ENCODE results near the gene DGKD. TPM values are rescaled to one million over a fixed set of nuclear protein-coding genes. Genes with fewer than 3 reads are reported as not detected.

DGKD gene
- total RNA-seq, 1 experiment from 2014 or later, result 52.0 TPM

- H4K20me1 ChIP-seq (ENCODE audit: insufficient read depth), result no peaks in the 10 kb centered on the region
- no peak overlapping the region for H2AFZ ChIP-seq (ENCODE audit: low read depth, low read length, poor library complexity, severe bottlenecking)
- RAD21 ChIA-PET (ENCODE audit: low non-redundant PET in 1 of 2, low total read pairs in 2 of 2, uncharacterized antibody in 2 of 2, unreplicated experiment in 2 of 2), result no interaction called here
- no peak overlapping the region for H3K9ac ChIP-seq (ENCODE audit: low read length)
- no peak for DNase-seq (ENCODE audit: low read depth, low spot score)
- TF ChIP-seq SP1 (IDR thresholded peaks at IDR 0.05; ENCODE audit: low read depth), result no peak
- no peak for TF ChIP-seq ATF3 (IDR thresholded peaks at IDR 0.05)
- TF ChIP-seq CEBPB (IDR thresholded peaks at IDR 0.05; ENCODE audit: low read depth), result no peak
- TF ChIP-seq RAD21 (IDR thresholded peaks at IDR 0.05; ENCODE audit: low read depth), result no peak
- no peak for TF ChIP-seq TCF7L2 (IDR thresholded peaks at IDR 0.05; ENCODE audit: borderline replicate concordance, extremely low read depth, insufficient read depth, insufficient read length)
- no peak for TF ChIP-seq FOSL1 (IDR thresholded peaks at IDR 0.05; ENCODE audit: low read depth)
- TF ChIP-seq CBX3 (IDR thresholded peaks at IDR 0.05; ENCODE audit: low read depth), result no peak
- intact Hi-C loops (cut with micrococcal nuclease), result no loop called here
- H3K4me2 ChIP-seq (ENCODE audit: low read length), result no peak overlapping the region
- no peak overlapping the region for H3K27ac ChIP-seq (ENCODE audit: low read depth, low read length)
- no TSS peak for BruUV-seq (replicated peaks)
- ATAC-seq, result no peak
- no peaks in the 10 kb centered on the region for H3K27me3 ChIP-seq (ENCODE audit: insufficient read depth, low read length)
- H3K4me3 ChIP-seq (replicated peaks in 1 of 2; ENCODE audit: low read depth in 1 of 2, low read length in 2 of 2), result no peak overlapping the region
- no peaks in the 10 kb centered on the region for H3K9me3 ChIP-seq (ENCODE audit: control insufficient read depth in 1 of 2, insufficient read depth in 1 of 2, low read depth in 1 of 2, low read length in 2 of 2)
- peaks cover under 1 to 5% of the 10 kb centered on the region in 2 experiments; a peak in 2 of 4 replicates for H3K36me3 ChIP-seq (ENCODE audit: control insufficient read depth in 1 of 2, insufficient read depth in 2 of 2, low read length in 2 of 2)
- POLR2A ChIA-PET, result no interaction called here
- H3K4me1 ChIP-seq (ENCODE audit: control insufficient read depth in 1 of 2, insufficient read depth in 2 of 2, low read length in 2 of 2), result no peaks in the 10 kb centered on the region
- CTCF ChIA-PET, result no interaction called here
- no peaks in the 10 kb centered on the region for H3K79me2 ChIP-seq (ENCODE audit: insufficient read depth, low read length)
- H3K9me2 ChIP-seq (ENCODE audit: insufficient read depth), result no peaks in the 10 kb centered on the region
These were observed 123.5 kb downstream of the DGKD start for GRCh38 chr2:233477548-233478433.

- H3K79me2 ChIP-seq (ENCODE audit: insufficient read depth, low read length), result no peaks in the 10 kb centered on the region
- DNase-seq (ENCODE audit: low read depth, low spot score) (no peak), ATAC-seq (no peak)
- H4K20me1 ChIP-seq (ENCODE audit: insufficient read depth), result no peaks in the 10 kb centered on the region
- H3K4me3 ChIP-seq (replicated peaks in 1 of 2; ENCODE audit: low read depth in 1 of 2, low read length in 2 of 2), result no peak overlapping the region
- H2AFZ ChIP-seq (ENCODE audit: low read depth, low read length, poor library complexity, severe bottlenecking), result no peak overlapping the region
- H3K9ac ChIP-seq (ENCODE audit: low read length), result no peak overlapping the region
- no TSS peak for BruUV-seq (replicated peaks)
- no peaks in the 10 kb centered on the region for H3K4me1 ChIP-seq (ENCODE audit: control insufficient read depth in 1 of 2, insufficient read depth in 2 of 2, low read length in 2 of 2)
- H3K4me2 ChIP-seq (ENCODE audit: low read length), result no peak overlapping the region
- H3K36me3 ChIP-seq (ENCODE audit: control insufficient read depth in 1 of 2, insufficient read depth in 2 of 2, low read length in 2 of 2), result peaks cover 5% of the 10 kb centered on the region in 2 experiments; a peak in 2 of 4 replicates
- H3K9me2 ChIP-seq (ENCODE audit: insufficient read depth), result no peaks in the 10 kb centered on the region
- ChIA-PET CTCF (no interaction called here), RAD21 (ENCODE audit: low non-redundant PET in 1 of 2, low total read pairs in 2 of 2, uncharacterized antibody in 2 of 2, unreplicated experiment in 2 of 2) (no interaction called here), POLR2A (no interaction called here)
- H3K27me3 ChIP-seq (ENCODE audit: insufficient read depth, low read length), result no peaks in the 10 kb centered on the region
- H3K9me3 ChIP-seq (ENCODE audit: control insufficient read depth in 1 of 2, insufficient read depth in 1 of 2, low read depth in 1 of 2, low read length in 2 of 2), result no peaks in the 10 kb centered on the region
- intact Hi-C loops (cut with micrococcal nuclease), result loop anchor here (10.0 kb wide), 1 partner anchor 355 kb away; no protein-coding TSS in a partner anchor
- no peak overlapping the region for H3K27ac ChIP-seq (ENCODE audit: low read depth, low read length)
- TF ChIP-seq CEBPB (IDR thresholded peaks at IDR 0.05; ENCODE audit: low read depth), result no peak
- no peak for TF ChIP-seq EZH2 (IDR thresholded peaks at IDR 0.05)
- no peak for TF ChIP-seq REST (IDR thresholded peaks at IDR 0.05; ENCODE audit: low read depth)
- no peak for TF ChIP-seq EGR1 (IDR thresholded peaks at IDR 0.05; ENCODE audit: low read depth)
- no peak for TF ChIP-seq SRF (IDR thresholded peaks at IDR 0.05; ENCODE audit: low read depth)
- no peak for TF ChIP-seq ATF3 (IDR thresholded peaks at IDR 0.05)
- TF ChIP-seq ZFX (IDR thresholded peaks at IDR 0.05), result no peak
- TF ChIP-seq POLR2A (IDR thresholded peaks at IDR 0.05; ENCODE audit: borderline replicate concordance, extremely low read depth, insufficient read depth, insufficient read length), result no peak
- TF ChIP-seq JUND (IDR thresholded peaks at IDR 0.05), result no peak
These were observed 125.6 kb downstream of the DGKD start for GRCh38 chr2:233479616-233480489.
